K562 (cell line): ENCODE measurements around the gene LDB2. TPM values are rescaled to one million over a fixed set of nuclear protein-coding genes. Genes with fewer than 3 reads are reported as not detected.

ENCODE experiments used
- ATAC-seq: fragments of 200-7000 bp; cut with Tn5 transposase; 3 replicates; pipeline ENCODE4 v1.9.1; 2020; ENCODE audit warnings: moderate library complexity
- BruUV-seq: library from RNA; stranded (reverse); fragments of 400-500 nt; replicated peaks from 2 replicates; lab custom pipeline; 2021; lab: Mats Ljungman, UMichigan
- CTCF ChIA-PET: fragments of 300-600 bp; formaldehyde crosslinking; extraction: SDS; loops from one replicate; lab custom pipeline; 2021; ENCODE audit warnings: low intra/inter-chr PET ratio; lab: Yijun Ruan, JAX
- POLR2A ChIA-PET: fragments of 300-600, 350-650 bp; sonication (Branson Sonifier 250); formaldehyde crosslinking; extraction: SDS; loops from one replicate; lab custom pipeline; 2021; ENCODE audit warnings: antibody characterized with exemption, inconsistent platforms; lab: Yijun Ruan, JAX
- DNase-seq, 4 experiments: peaks; one replicate each; pipeline versions ENCODE4 v3.0.0 to v3.0.0-alpha.2; 2011 to 2018; ENCODE audit warnings: low spot score in 3 of 4, mixed read lengths in 3 of 4; ENCODE audit errors: extremely low read depth in 1 of 4
- FAIRE-seq: peaks from 2 replicates; lab custom pipeline; 2011; peaks lifted over from hg19 to GRCh38; lab: Jason Lieb, UNC
- H2AFZ ChIP-seq: 2 replicates; pipeline ENCODE4 v1.6.0; 2011; ENCODE audit warnings: low read depth, low read length, control low read depth, inconsistent platforms
- H3K27ac ChIP-seq: fragments of 200-600 bp; 3 replicates; pipeline ENCODE4 v1.8.0; 2011; ENCODE audit warnings: low read depth, mild to moderate bottlenecking, control low read depth, inconsistent platforms, low read length, moderate library complexity, mixed read lengths; ENCODE audit errors: extremely low read depth
- H3K27me3 ChIP-seq, 2 experiments: fragments of 300-600 bp in 1 of 2; 2 replicates in 1 of 2; 3 replicates in 1 of 2; pipeline versions ENCODE4 v1.6.0 to v1.8.0; 2011; ENCODE audit warnings: inconsistent platforms in 2 of 2, low read length in 2 of 2, mild to moderate bottlenecking in 1 of 2, mixed read lengths in 1 of 2, moderate library complexity in 1 of 2; ENCODE audit not compliant: control insufficient read depth in 2 of 2, insufficient read depth in 2 of 2
- H3K36me3 ChIP-seq: fragments of 300-600 bp; 3 replicates; pipeline ENCODE4 v1.8.0; 2011; ENCODE audit warnings: mild to moderate bottlenecking, low read length, inconsistent platforms; ENCODE audit not compliant: control insufficient read depth, insufficient read depth
- H3K4me1 ChIP-seq, 2 experiments: fragments of 200-600 bp in 1 of 2; replicated peaks in 1 of 2; 2 replicates in 1 of 2; 3 replicates in 1 of 2; pipeline versions ENCODE4 v1.5.1 to v1.8.0; 2011; ENCODE audit warnings: inconsistent platforms in 2 of 2, low read length in 2 of 2, mild to moderate bottlenecking in 1 of 2, mixed read lengths in 1 of 2, moderate library complexity in 1 of 2; ENCODE audit not compliant: control insufficient read depth in 2 of 2, insufficient read depth in 2 of 2
- H3K4me2 ChIP-seq: 2 replicates; pipeline ENCODE4 v1.6.1; 2011; ENCODE audit warnings: low read length, control low read depth, inconsistent platforms, mixed read lengths; ENCODE audit not compliant: insufficient read depth
- H3K4me3 ChIP-seq: fragments of 200-600 bp; sonication (generic), shearing (Covaris generic); 2 replicates; pipeline ENCODE4 v1.5.1; 2016; ENCODE audit warnings: control low read depth, inconsistent platforms
- H3K79me2 ChIP-seq: fragments of 200-600 bp; 3 replicates; pipeline ENCODE4 v1.8.0; 2011; ENCODE audit warnings: low read length, inconsistent platforms; ENCODE audit not compliant: control insufficient read depth, insufficient read depth
- H3K9ac ChIP-seq, 2 experiments: 2 replicates each; pipeline versions ENCODE4 v1.6.0 to v1.6.1; 2011; ENCODE audit warnings: low read depth in 2 of 2, low read length in 2 of 2, control low read depth in 1 of 2, inconsistent platforms in 1 of 2, mild to moderate bottlenecking in 1 of 2, mixed read lengths in 1 of 2; ENCODE audit not compliant: insufficient read depth in 1 of 2
- H3K9me1 ChIP-seq: one replicate; pipeline ENCODE4 v1.6.0; 2011; ENCODE audit warnings: inconsistent platforms, mild to moderate bottlenecking, low read length, moderate library complexity; ENCODE audit not compliant: control insufficient read depth, insufficient read depth
- H3K9me3 ChIP-seq: replicated peaks from 2 replicates; pipeline ENCODE4 v1.5.1; 2011; ENCODE audit warnings: low read depth, low read length, inconsistent platforms; ENCODE audit not compliant: control insufficient read depth, insufficient read depth
- H4K20me1 ChIP-seq: replicated peaks from 2 replicates; pipeline ENCODE4 v1.6.1; 2011; ENCODE audit warnings: low read length, inconsistent platforms, mixed read lengths; ENCODE audit not compliant: control insufficient read depth, insufficient read depth
- BCOR ChIP-seq: fragments of 450-650 bp; IDR thresholded peaks from 2 replicates; pipeline ENCODE4 v1.6.1; 2016
- FUS ChIP-seq: fragments of 200-400 bp; formaldehyde crosslinking; optimal IDR thresholded peaks from 2 replicates; pipeline ENCODE3; 2017; ENCODE audit warnings: low read depth, low read length
- MAZ ChIP-seq, 2 experiments: fragments of 450-650 bp in 1 of 2; sonication (generic) in 1 of 2; formaldehyde crosslinking; IDR thresholded peaks in 1 of 2; conservative IDR thresholded peaks in 1 of 2; 2 replicates each; pipeline versions ENCODE4 v1.4.0 to v1.5.0; 2020; ENCODE audit warnings: mild to moderate bottlenecking in 1 of 2, missing genetic modification reagents in 1 of 2
- MXI1 ChIP-seq: IDR thresholded peaks from 2 replicates; pipeline ENCODE4 v1.6.1; 2011; ENCODE audit warnings: low read depth, mild to moderate bottlenecking, improper control_type of control experiment, low read length
- PTTG1 ChIP-seq: fragments of 450-650 bp; IDR thresholded peaks from 2 replicates; pipeline ENCODE4 v1.6.1; 2016; ENCODE audit warnings: low read depth, mild to moderate bottlenecking, missing genetic modification characterization, missing compliant biosample characterization
- SRSF1 ChIP-seq: fragments of 200-400 bp; formaldehyde crosslinking; IDR thresholded peaks from 2 replicates; pipeline ENCODE4 v1.6.1; 2017; ENCODE audit warnings: mild to moderate bottlenecking, low read depth, low read length, moderate library complexity
- TARDBP ChIP-seq: fragments of 450-650 bp; IDR thresholded peaks from 2 replicates; pipeline ENCODE4 v1.6.1; 2016
- ZBTB17 ChIP-seq: fragments of 450-650 bp; formaldehyde crosslinking; IDR thresholded peaks from 2 replicates; pipeline ENCODE4 v1.4.0; 2020; ENCODE audit warnings: mild to moderate bottlenecking
- ZBTB8A ChIP-seq: fragments of 450-650 bp; IDR thresholded peaks from 2 replicates; pipeline ENCODE4 v1.6.1; 2018; ENCODE audit warnings: mild to moderate bottlenecking, moderate library complexity; ENCODE audit not compliant: partially characterized antibody
- ZNF23 ChIP-seq: fragments of 250-450 bp; sonication (Bioruptor Pico); IDR thresholded peaks from 2 replicates; pipeline ENCODE4 v1.4.0; 2020; ENCODE audit warnings: mild to moderate bottlenecking
- ZNF431 ChIP-seq: sonication (generic); formaldehyde crosslinking; IDR thresholded peaks from 2 replicates; pipeline ENCODE4 v1.8.0; 2022; ENCODE audit warnings: mild to moderate bottlenecking, missing genetic modification reagents
- ZNF583 ChIP-seq: fragments of 250-450 bp; sonication (Bioruptor Pico); IDR thresholded peaks from 2 replicates; pipeline ENCODE4 v1.4.0; 2020
- WGBS: fragments of 100-300 bp; shearing (Covaris generic); methylation state at CpG from one replicate; pipeline ENCODE4 v1.1.6; 2016; ENCODE audit warnings: low coverage, mixed read lengths; ENCODE audit not compliant: insufficient coverage; ENCODE audit errors: missing lambda C conversion rate; 5-methylcytosine and 5-hydroxymethylcytosine counted together
- in situ Hi-C: fragments of 300-500 bp; cut with MboI; formaldehyde crosslinking; loops from 4 replicates; pipeline ENCODE4 v1.15.0; 2018; ENCODE audit warnings: inconsistent platforms, mixed read lengths
- intact Hi-C: fragments of 100-400 bp; cut with micrococcal nuclease; formaldehyde crosslinking; loops from 2 replicates; pipeline ENCODE4 v1.14.2; 2022
- polyA plus RNA-seq, 8 experiments: library from polyadenylated mRNA; depleted of rRNA in 4 of 8; stranded (reverse) in 5 of 8; unstranded in 3 of 8; fragments of >200 nt; fragmentation: Nextera tagmentation in 2 of 8; fragmentation: Illumina TruSeq in 1 of 8; extraction: Ambion mirVana in 2 of 8; extraction: Trizol in 1 of 8; gene quantifications; 2 replicates each; pipeline versions ENCODE4 v1.2.1 to v1.2.3, GENCODE V29; 2011 to 2014; ENCODE audit warnings: inconsistent platforms in 1 of 8, missing spikeins in 1 of 8
- total RNA-seq, 7 experiments: library from RNA; depleted of rRNA in 6 of 7; stranded (reverse); fragments of >200 nt in 6 of 7; fragmentation: Illumina TruSeq in 2 of 7; extraction: Trizol in 2 of 7; gene quantifications; 2 replicates each; pipeline versions ENCODE4 v1.2.1 to v1.2.3, GENCODE V29; 2011 to 2021; ENCODE audit warnings: low replicate concordance in 1 of 7
- TF ChIP-seq, protein P1 (sequence below): sonication (generic); formaldehyde crosslinking; IDR thresholded peaks from 2 replicates; pipeline ENCODE4 v1.8.0; 2022; ENCODE audit warnings: missing genetic modification reagents, mild to moderate bottlenecking, borderline replicate concordance

The LDB2 gene
- total and polyA plus RNA-seq, 9 of the 15 experiments (the other 6 are each of a cell fraction or from before 2014, with no cell fraction given) = 0.10 to 0.20 TPM; not detected in 7

DNA sequence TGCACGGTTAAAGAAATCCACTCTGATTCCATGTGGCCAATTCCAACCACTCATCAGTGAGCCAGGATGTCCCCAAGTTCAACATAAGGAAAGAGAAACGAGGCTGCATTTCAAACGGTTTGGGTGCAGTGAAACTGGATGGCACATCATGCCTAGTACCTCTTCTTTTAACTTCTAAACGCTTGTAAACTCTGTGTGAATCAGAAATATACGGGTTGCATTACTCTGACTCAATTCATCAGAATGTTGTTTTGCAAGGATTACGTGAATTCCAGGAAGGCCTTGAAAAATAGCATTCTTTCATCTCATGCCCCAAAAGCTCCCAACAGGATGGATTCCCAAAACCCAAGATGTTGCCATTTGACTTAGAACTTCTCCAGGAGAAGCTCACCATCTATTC, 270.4 kb downstream of the LDB2 start:
- H3K4me2 ChIP-seq = no peak overlapping the region
- FAIRE-seq = no peak
- no peak for ATAC-seq
- no peak for TF ChIP-seq ZNF431 (CRISPR knock-in tag)
- no peak for TF ChIP-seq SRSF1
- TF ChIP-seq ZNF583 (CRISPR knock-in tag) = no peak
- no peak for TF ChIP-seq PTTG1 (tag)
- TF ChIP-seq MXI1 = no peak
- TF ChIP-seq MAZ (CRISPR knock-in tag; conservative IDR thresholded peaks at IDR 0.05 in 1 of 2, IDR thresholded peaks at IDR 0.05 in 1 of 2) = no peak
- no peak for TF ChIP-seq ZBTB8A
- no peak for TF ChIP-seq BCOR
- no peak for TF ChIP-seq ZNF23
- TF ChIP-seq FUS = no peak
- no peak for TF ChIP-seq ZBTB17 (CRISPR knock-in tag)
- TF ChIP-seq TARDBP = no peak
- TF ChIP-seq, protein P1, sequence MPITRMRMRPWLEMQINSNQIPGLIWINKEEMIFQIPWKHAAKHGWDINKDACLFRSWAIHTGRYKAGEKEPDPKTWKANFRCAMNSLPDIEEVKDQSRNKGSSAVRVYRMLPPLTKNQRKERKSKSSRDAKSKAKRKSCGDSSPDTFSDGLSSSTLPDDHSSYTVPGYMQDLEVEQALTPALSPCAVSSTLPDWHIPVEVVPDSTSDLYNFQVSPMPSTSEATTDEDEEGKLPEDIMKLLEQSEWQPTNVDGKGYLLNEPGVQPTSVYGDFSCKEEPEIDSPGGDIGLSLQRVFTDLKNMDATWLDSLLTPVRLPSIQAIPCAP (CRISPR knock-in tag) = no peak
- 0% methylated on average over 6 of the region's 6 CpGs for WGBS
- H3K36me3 ChIP-seq = no peaks in the 10 kb centered on the region
- H4K20me1 ChIP-seq = no peaks in the 10 kb centered on the region
- POLR2A ChIA-PET = no interaction called here
- H3K4me1 ChIP-seq = no peaks in the 10 kb centered on the region
- no TSS peak for BruUV-seq
- no peak overlapping the region for H3K4me3 ChIP-seq
- H3K9me1 ChIP-seq = no peaks in the 10 kb centered on the region
- no peak overlapping the region for H3K9ac ChIP-seq
- intact Hi-C loops (no loop called here), in situ Hi-C loops (no loop called here)
- H3K27ac ChIP-seq = no peak overlapping the region
- DNase-seq = no peak
- H3K27me3 ChIP-seq = no peaks in the 10 kb centered on the region
- H3K79me2 ChIP-seq = no peaks in the 10 kb centered on the region
- H3K9me3 ChIP-seq = no peaks in the 10 kb centered on the region
- H2AFZ ChIP-seq = no peak overlapping the region
- CTCF ChIA-PET = no interaction called here
